GM11168 (cell line): ENCODE measurements around the gene NOD2.

Experiments
- in situ Hi-C: fragments of 300-500 bp; cut with MboI; formaldehyde crosslinking; loops from one replicate; pipeline ENCODE4 v1.12.0; 2022; ENCODE audit warnings: low sequenced_read_pairs; ENCODE audit not compliant: unreplicated experiment

Gene NOD2

GRCh38 chr16:50692999-50693781 is at the start of gene NOD2:
Gene NOD2, plus strand, starts transcription at chr16:50693606. Its CDS starts 5,890 bp downstream, at chr16:50699496.
- in situ Hi-C loops, result no loop called here

- in situ Hi-C loops, result no loop called here
Observed at GRCh38 chr16:50644245-50644644, 49.2 kb upstream of the NOD2 start.

- in situ Hi-C loops, result no loop called here
Observed at GRCh38 chr16:50644729-50645128, 48.7 kb upstream of the NOD2 start.

GRCh38 chr16:50645563-50646220 is 47.7 kb upstream of the NOD2 start:
- in situ Hi-C loops, result no loop called here

- in situ Hi-C loops, result no loop called here
Observed at GRCh38 chr16:50646345-50646744, 47.1 kb upstream of the NOD2 start.

- in situ Hi-C loops, result no loop called here
Observed at GRCh38 chr16:50651835-50652438, 41.5 kb upstream of the NOD2 start.

- in situ Hi-C loops, result no loop called here
Observed at GRCh38 chr16:50652836-50653425, 40.5 kb upstream of the NOD2 start.

- in situ Hi-C loops, result no loop called here
Observed at GRCh38 chr16:50653633-50654519, 39.5 kb upstream of the NOD2 start.

GRCh38 chr16:50655558-50656055 is 37.8 kb upstream of the NOD2 start:
- in situ Hi-C loops, result no loop called here

GRCh38 chr16:50657241-50657640 is 36.2 kb upstream of the NOD2 start:
- in situ Hi-C loops, result no loop called here

GRCh38 chr16:50659806-50660205 is 33.6 kb upstream of the NOD2 start:
- in situ Hi-C loops, result loop anchor here (10.0 kb wide), 1 partner anchor 145 kb away; no protein-coding TSS in a partner anchor

- in situ Hi-C loops, result loop anchor here (10.0 kb wide), 1 partner anchor 142 kb away; no protein-coding TSS in a partner anchor
Observed at GRCh38 chr16:50662306-50662940, 31.0 kb upstream of the NOD2 start.

GRCh38 chr16:50664270-50664669 is 29.1 kb upstream of the NOD2 start:
- in situ Hi-C loops, result loop anchor here (10.0 kb wide), 1 partner anchor 141 kb away; no protein-coding TSS in a partner anchor

- in situ Hi-C loops, result loop anchor here (10.0 kb wide), 1 partner anchor 139 kb away; no protein-coding TSS in a partner anchor
Observed at GRCh38 chr16:50665128-50665878, 28.1 kb upstream of the NOD2 start.

- in situ Hi-C loops, result loop anchor here (10.0 kb wide), 1 partner anchor 138 kb away; no protein-coding TSS in a partner anchor
Observed at GRCh38 chr16:50666658-50667496, 26.5 kb upstream of the NOD2 start.

- in situ Hi-C loops, result loop anchor here (10.0 kb wide), 1 partner anchor 137 kb away; no protein-coding TSS in a partner anchor
Observed at GRCh38 chr16:50667497-50668367, 25.7 kb upstream of the NOD2 start.
